OCI-LY1 (cell line): ENCODE data around the gene ZMIZ2.
"Not testable (repeated sequence)": the region's sequence is repeated elsewhere in the genome, so short reads cannot be mapped to it uniquely, and the experiment has no call there.

ENCODE experiments used
- H2AFZ ChIP-seq: fragments of 200-600 bp; sonication (generic), shearing (Covaris generic); 2 replicates; pipeline ENCODE4 v1.6.0; 2014; ENCODE audit warnings: antibody characterized with exemption, mild to moderate bottlenecking, low read length
- H3F3A ChIP-seq: fragments of 200-600 bp; sonication (generic), shearing (Covaris generic); 2 replicates; pipeline ENCODE4 v1.6.0; 2014; ENCODE audit warnings: mild to moderate bottlenecking, antibody characterized with exemption, low read length, moderate library complexity; ENCODE audit not compliant: insufficient read depth
- H3K27ac ChIP-seq: fragments of 200-600 bp; sonication (generic); 2 replicates; pipeline ENCODE4 v1.5.1; 2014; ENCODE audit warnings: low read length, mixed run types, mild to moderate bottlenecking, low read depth; ENCODE audit not compliant: poor library complexity, severe bottlenecking
- H3K27me3 ChIP-seq: fragments of 200-600 bp; sonication (generic); 2 replicates; pipeline ENCODE4 v1.6.0; 2014; ENCODE audit warnings: antibody characterized with exemption, mild to moderate bottlenecking, low read length, moderate library complexity; ENCODE audit not compliant: insufficient read depth
- H3K36me3 ChIP-seq: fragments of 200-600 bp; sonication (generic); 2 replicates; pipeline ENCODE4 v1.6.1; 2014; ENCODE audit warnings: mild to moderate bottlenecking, antibody characterized with exemption, low read length, moderate library complexity, mixed read lengths; ENCODE audit not compliant: insufficient read depth
- H3K4me1 ChIP-seq: fragments of 200-600 bp; sonication (generic); 2 replicates; pipeline ENCODE4 v1.5.1; 2014; ENCODE audit warnings: mild to moderate bottlenecking, low read length, moderate library complexity; ENCODE audit not compliant: insufficient read depth, severe bottlenecking
- H3K4me2 ChIP-seq: fragments of 200-600 bp; sonication (generic), shearing (Covaris generic); 2 replicates; pipeline ENCODE4 v1.6.1; 2014; ENCODE audit warnings: low read length
- H3K4me3 ChIP-seq: fragments of 200-600 bp; sonication (generic); 2 replicates; pipeline ENCODE4 v1.5.1; 2014; ENCODE audit warnings: low read length, low read depth, mild to moderate bottlenecking, mixed read lengths; ENCODE audit not compliant: poor library complexity, severe bottlenecking
- H3K79me2 ChIP-seq: fragments of 200-600 bp; shearing (Covaris generic); 2 replicates; pipeline ENCODE4 v1.6.1; 2016; ENCODE audit warnings: mixed run types, low read length, mixed read lengths; ENCODE audit not compliant: insufficient read depth
- H3K9ac ChIP-seq: fragments of 200-600 bp; sonication (generic), shearing (Covaris generic); 2 replicates; pipeline ENCODE4 v1.6.1; 2014; ENCODE audit warnings: mild to moderate bottlenecking, low read length, mixed read lengths
- H3K9me2 ChIP-seq: fragments of 200-600 bp; sonication (generic), shearing (Covaris generic); 2 replicates; pipeline ENCODE4 v1.6.1; 2014; ENCODE audit warnings: low read depth, mild to moderate bottlenecking, low read length, mixed read lengths
- H3K9me3 ChIP-seq: fragments of 200-600 bp; shearing (Covaris generic); 2 replicates; pipeline ENCODE4 v1.6.1; 2014; ENCODE audit warnings: low read length, mixed read lengths
- H4K20me1 ChIP-seq: fragments of 200-600 bp; sonication (generic), shearing (Covaris generic); 2 replicates; pipeline ENCODE4 v1.6.0; 2016; ENCODE audit warnings: mild to moderate bottlenecking, low read length; ENCODE audit not compliant: insufficient read depth
- CTCF ChIP-seq: fragments of 200-600 bp; sonication (generic), shearing (Covaris generic); IDR thresholded peaks from 2 replicates; pipeline ENCODE4 v1.5.1; 2017; ENCODE audit warnings: mild to moderate bottlenecking, antibody characterized with exemption, low read length, moderate library complexity, mixed read lengths
- EZH2 ChIP-seq: fragments of 200-600 bp; sonication (generic), shearing (Covaris generic); IDR thresholded peaks from 2 replicates; pipeline ENCODE4 v1.8.0; 2017; ENCODE audit warnings: borderline replicate concordance, mixed run types, mild to moderate bottlenecking, antibody characterized with exemption, low read length, moderate library complexity, mixed read lengths

ZMIZ2 gene

DNA sequence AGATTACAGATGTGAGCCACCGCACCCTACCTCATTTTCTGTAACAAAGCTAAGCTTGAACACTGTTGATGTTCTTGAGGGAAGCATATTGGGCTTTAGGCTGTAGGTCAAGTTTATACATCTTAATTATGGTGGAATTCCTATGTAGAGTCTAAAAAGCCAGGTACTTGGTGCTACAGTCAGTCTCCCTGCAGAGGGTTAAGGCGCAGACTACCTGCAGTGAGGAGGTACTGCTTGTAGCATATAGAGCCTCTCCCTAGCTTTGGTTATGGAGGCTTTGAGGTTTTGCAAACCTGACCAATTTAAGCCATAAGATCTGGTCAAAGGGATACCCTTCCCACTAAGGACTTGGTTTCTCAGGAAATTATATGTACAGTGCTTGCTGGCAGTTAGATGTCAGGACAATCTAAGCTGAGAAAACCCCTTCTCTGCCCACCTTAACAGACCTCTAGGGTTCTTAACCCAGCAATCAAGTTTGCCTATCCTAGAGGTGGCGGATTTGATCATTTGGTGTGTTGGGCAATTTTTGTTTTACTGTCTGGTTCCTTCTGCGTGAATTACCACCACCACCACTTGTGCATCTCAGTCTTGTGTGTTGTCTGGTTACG lies 53.9 kb downstream of the ZMIZ2 start:
- no peak overlapping the region for H3K4me2 ChIP-seq
- no peaks in the 10 kb centered on the region for H3K9me3 ChIP-seq
- peaks cover 20% of the 10 kb centered on the region for H3K79me2 ChIP-seq
- H3K9ac ChIP-seq: no peak overlapping the region
- no peak overlapping the region for H3K27ac ChIP-seq
- H3F3A ChIP-seq: peaks cover 47% of the 10 kb centered on the region
- H4K20me1 ChIP-seq: 0 out of 2 replicates have a peak, but pooled peaks cover 6% of the 10 kb centered on the region
- H3K9me2 ChIP-seq: no peaks in the 10 kb centered on the region
- no peak overlapping the region for H2AFZ ChIP-seq
- TF ChIP-seq EZH2 (no peak), CTCF (no peak)
- peaks cover 17% of the 10 kb centered on the region for H3K4me1 ChIP-seq
- H3K27me3 ChIP-seq: no peaks in the 10 kb centered on the region
- peaks cover 76% of the 10 kb centered on the region for H3K36me3 ChIP-seq
- no peak overlapping the region for H3K4me3 ChIP-seq

DNA sequence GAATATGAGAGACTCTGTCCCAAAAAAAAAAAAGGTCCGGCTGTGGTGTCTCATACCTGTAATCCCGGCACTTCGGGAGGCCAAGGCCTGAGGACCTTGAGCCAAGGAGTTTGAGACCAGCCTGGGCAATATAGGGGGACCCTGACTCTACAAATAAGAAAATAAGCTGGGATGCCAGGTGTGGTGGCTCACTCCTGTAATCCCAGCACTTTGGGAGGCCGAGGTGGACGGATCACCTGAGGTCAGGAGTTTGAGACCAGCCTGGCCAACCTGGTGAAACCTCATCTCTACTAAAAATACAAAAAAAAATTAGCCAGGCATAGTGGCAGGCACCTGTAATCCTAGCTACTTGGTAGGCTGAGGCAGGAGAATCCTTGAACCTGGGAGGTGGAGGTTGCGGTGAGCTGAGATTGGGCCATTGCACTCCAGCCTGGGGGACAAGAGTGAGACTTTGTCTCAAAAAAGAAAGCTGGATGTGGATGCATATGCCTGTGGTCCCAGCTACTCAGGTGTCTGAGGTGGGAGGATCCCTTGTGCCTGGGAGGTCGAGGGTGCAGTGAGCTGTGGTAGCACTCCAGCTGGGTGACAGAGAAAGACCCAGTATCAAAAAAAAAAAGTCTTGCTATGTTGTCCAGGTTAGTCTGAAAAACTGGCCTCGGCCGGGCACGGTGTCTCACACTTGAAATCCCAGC lies 55.3 kb downstream of the ZMIZ2 start:
- not testable (repeated sequence) for H4K20me1 ChIP-seq, H3K4me2 ChIP-seq, H3K27me3 ChIP-seq, H3K79me2 ChIP-seq, H3K9ac ChIP-seq, H3K4me1 ChIP-seq, H3K9me2 ChIP-seq, H2AFZ ChIP-seq, H3K9me3 ChIP-seq, H3K4me3 ChIP-seq
- peak overlapping the region; percentile 47 for H3K27ac ChIP-seq
- peaks cover 61% of the 10 kb centered on the region for H3K36me3 ChIP-seq
- H3F3A ChIP-seq: peaks cover 40% of the 10 kb centered on the region

- H4K20me1 ChIP-seq: no peaks in the 10 kb centered on the region
- H3K36me3 ChIP-seq: peaks cover 41% of the 10 kb centered on the region
- TF ChIP-seq EZH2 (no peak), CTCF (no peak)
- no peak overlapping the region for H3K9ac ChIP-seq
- peaks cover 6% of the 10 kb centered on the region for H3K4me1 ChIP-seq
- H3F3A ChIP-seq: peaks cover 28% of the 10 kb centered on the region
- no peak overlapping the region for H3K4me3 ChIP-seq
- H2AFZ ChIP-seq: no peak overlapping the region
- no peaks in the 10 kb centered on the region for H3K9me2 ChIP-seq
- H3K4me2 ChIP-seq: no peak overlapping the region
- H3K79me2 ChIP-seq: no peaks in the 10 kb centered on the region
- H3K9me3 ChIP-seq: no peaks in the 10 kb centered on the region
- no peaks in the 10 kb centered on the region for H3K27me3 ChIP-seq
- H3K27ac ChIP-seq: peak overlapping the region; percentile 48
Measured at GRCh38 chr7:44805950-44806349, 57.3 kb downstream of the ZMIZ2 start.
